GM12891 (cell line): ENCODE data around the gene UBE2E1.
"Not testable (repeated sequence)": the region's sequence is repeated elsewhere in the genome, so short reads cannot be mapped to it uniquely, and the experiment has no call there.

Source experiments
- DNase-seq: peaks from one replicate; pipeline ENCODE4 v3.0.0; 2011; ENCODE audit warnings: low spot score; ENCODE audit not compliant: insufficient read length
- FAIRE-seq: peaks from 2 replicates; lab custom pipeline; 2011; peaks lifted over from hg19 to GRCh38; lab: Jason Lieb, UNC
- PAX5 ChIP-seq: IDR thresholded peaks from 2 replicates; pipeline ENCODE4 v1.6.1; 2011; ENCODE audit warnings: low read length, moderate library complexity, mild to moderate bottlenecking; ENCODE audit not compliant: insufficient read depth, severe bottlenecking
- POLR2A ChIP-seq: IDR thresholded peaks from 2 replicates; pipeline ENCODE4 v1.6.1; 2011; ENCODE audit warnings: low read depth, low read length, control low read depth
- POLR2AphosphoS5 ChIP-seq: IDR thresholded peaks from 2 replicates; pipeline ENCODE4 v1.6.1; 2011; ENCODE audit warnings: low read depth, low read length, control low read depth
- POU2F2 ChIP-seq: IDR thresholded peaks from 2 replicates; pipeline ENCODE4 v1.6.1; 2011; ENCODE audit warnings: low read depth, mild to moderate bottlenecking, control low read depth, low read length, moderate library complexity
- SPI1 ChIP-seq: IDR thresholded peaks from 2 replicates; pipeline ENCODE4 v1.6.1; 2011; ENCODE audit warnings: low read depth, low read length, control low read depth
- TAF1 ChIP-seq: IDR thresholded peaks from 2 replicates; pipeline ENCODE4 v1.6.1; 2011; ENCODE audit warnings: low read depth, low read length, control low read depth

UBE2E1 gene

GRCh38 chr3:23837286-23837685 is 31.5 kb downstream of the UBE2E1 start:
- TF ChIP-seq POLR2A = no peak
- TF ChIP-seq POU2F2 = no peak
- TF ChIP-seq TAF1 = no peak
- no peak for TF ChIP-seq PAX5
- TF ChIP-seq SPI1 = no peak
- no peak for TF ChIP-seq POLR2AphosphoS5
- FAIRE-seq (no peak), DNase-seq (no peak)

GRCh38 chr3:23837691-23838090 is 31.9 kb downstream of the UBE2E1 start:
- DNase-seq (no peak), FAIRE-seq (peak; percentile 20)
- peak; percentile 72 for TF ChIP-seq SPI1
- TF ChIP-seq POU2F2 = no peak

GRCh38 chr3:23840521-23840920 is 34.8 kb downstream of the UBE2E1 start:
- DNase-seq = no peak
- TF ChIP-seq POU2F2 = no peak
- no peak for TF ChIP-seq POLR2AphosphoS5
- TF ChIP-seq PAX5 = no peak
- no peak for TF ChIP-seq POLR2A
- no peak for TF ChIP-seq TAF1
- no peak for TF ChIP-seq SPI1
- peak; percentile 13 for FAIRE-seq

GRCh38 chr3:23843869-23844268 is 38.1 kb downstream of the UBE2E1 start:
- no peak for TF ChIP-seq TAF1
- no peak for TF ChIP-seq SPI1
- TF ChIP-seq POU2F2 = no peak
- no peak for TF ChIP-seq POLR2A
- no peak for TF ChIP-seq POLR2AphosphoS5
- TF ChIP-seq PAX5 = no peak
- FAIRE-seq (no peak), DNase-seq (no peak)

DNA sequence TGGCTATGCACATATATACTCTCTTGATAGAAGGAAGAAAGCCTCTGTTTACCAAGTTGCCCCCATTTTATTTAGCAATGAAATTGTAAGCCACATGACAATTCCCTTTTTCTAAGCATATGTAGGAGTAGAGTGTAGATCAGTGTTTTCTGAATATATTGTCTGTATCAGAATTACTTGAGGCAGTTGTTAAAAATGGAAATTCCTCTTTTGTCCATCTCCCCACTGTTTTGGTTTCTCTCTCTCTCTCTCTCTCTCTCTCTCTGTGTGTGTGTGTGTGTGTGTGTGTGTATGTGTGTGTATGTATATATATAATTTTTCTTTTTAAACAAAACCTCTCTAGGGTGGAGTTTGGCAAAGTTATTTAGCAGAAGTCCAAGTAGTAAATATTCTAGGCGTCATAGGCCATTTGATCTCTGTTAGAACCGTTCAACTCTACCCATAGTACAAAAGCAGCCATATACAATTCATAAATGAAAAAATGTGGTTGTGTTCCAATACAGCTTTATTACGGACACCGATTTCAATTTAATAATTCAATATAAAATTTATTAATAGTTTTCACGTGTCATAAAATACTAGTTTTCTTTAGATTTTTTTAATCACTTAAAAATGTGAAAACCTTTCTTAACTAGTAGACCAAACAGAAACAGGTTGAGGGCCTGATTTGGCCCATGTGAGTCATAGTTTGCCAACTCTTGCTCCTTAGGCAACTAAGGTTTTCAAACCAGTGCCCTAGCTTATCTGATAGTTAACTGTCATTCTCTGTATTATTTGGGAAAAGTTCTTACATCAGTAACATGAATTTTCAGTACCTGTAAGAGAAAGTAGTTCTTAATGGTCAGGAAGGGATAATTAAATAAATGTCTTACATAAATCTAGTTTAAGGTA is 39.8 kb downstream of the UBE2E1 start:
- FAIRE-seq (no peak), DNase-seq (no peak)
- TF ChIP-seq TAF1 (no peak), PAX5 (no peak), POU2F2 (no peak), SPI1 (no peak), POLR2A (no peak), POLR2AphosphoS5 (no peak)

DNA sequence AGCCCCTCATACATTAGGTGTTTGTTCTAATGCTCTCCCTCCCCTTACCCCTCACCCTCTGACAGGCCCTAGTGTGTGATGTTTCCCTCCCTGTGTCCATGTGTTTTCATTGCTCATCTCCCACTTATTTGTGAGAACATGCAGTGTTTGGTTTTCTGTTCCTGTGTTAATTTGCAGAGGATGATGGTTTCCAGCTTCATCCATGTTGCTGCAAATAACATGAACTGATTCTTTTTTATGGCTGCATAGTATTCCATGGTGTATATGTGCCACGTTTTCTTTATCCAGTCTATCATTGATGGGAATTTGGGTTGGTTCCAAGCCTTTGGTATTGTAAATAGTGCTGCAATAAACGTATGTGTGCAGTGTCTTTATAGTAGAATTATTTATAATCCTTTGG is 43.7 kb downstream of the UBE2E1 start:
- FAIRE-seq, DNase-seq: not testable (repeated sequence)

- DNase-seq (no peak), FAIRE-seq (no peak)
- TF ChIP-seq POLR2AphosphoS5 (no peak), POLR2A (no peak), TAF1 (no peak), SPI1 (no peak), POU2F2 (no peak), PAX5 (no peak)
Observed at GRCh38 chr3:23856286-23856685, 50.5 kb downstream of the UBE2E1 start.

DNA sequence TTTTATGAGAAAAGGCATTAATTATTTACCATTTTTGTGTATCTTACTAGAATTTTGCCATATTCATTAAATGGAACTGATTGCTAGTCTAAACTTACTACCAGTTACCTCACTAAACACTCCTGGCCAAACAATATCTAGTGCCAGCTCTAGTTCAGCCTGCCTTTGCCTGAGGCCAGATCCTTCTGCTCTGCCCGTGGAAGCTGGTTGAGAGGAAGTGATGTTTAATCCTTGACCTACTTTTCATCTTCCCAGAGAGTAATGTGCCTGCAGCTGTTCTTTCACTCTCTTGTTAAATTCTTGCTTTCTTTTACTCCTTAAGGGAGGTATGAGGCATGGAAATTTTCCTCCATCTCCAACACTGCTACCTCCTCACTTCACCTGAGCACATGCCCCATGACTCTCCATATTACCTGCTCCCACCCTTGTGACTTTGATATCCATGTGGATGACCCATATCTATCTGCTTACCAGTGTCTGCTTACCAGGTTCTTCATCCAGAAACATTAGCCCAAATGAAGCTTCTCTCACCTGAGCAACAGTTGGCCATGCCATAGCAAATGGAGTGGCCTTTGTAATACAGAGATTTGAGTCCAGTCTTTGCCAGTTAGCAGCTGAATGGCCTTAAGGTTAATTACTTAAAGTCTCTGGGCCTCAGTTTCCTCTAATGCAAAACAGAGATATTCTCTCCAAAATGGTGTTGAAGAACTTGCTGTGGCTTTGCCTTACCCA is 53.4 kb downstream of the UBE2E1 start:
- no peak for DNase-seq
- TF ChIP-seq POLR2AphosphoS5 (no peak), SPI1 (0 out of 2 replicates have a peak, but pooled peaks have one; percentile 6)
- peak; percentile 23 for FAIRE-seq

GRCh38 chr3:23859839-23860382 is 54.2 kb downstream of the UBE2E1 start:
- FAIRE-seq (no peak), DNase-seq (no peak)
- no peak for TF ChIP-seq TAF1
- no peak for TF ChIP-seq POU2F2
- no peak for TF ChIP-seq POLR2A
- no peak for TF ChIP-seq PAX5
- TF ChIP-seq POLR2AphosphoS5 = no peak
- no peak for TF ChIP-seq SPI1
